Stimulated activated CD8-positive, alpha-beta memory T cell treated with anti-CD3 and anti-CD28 coated beads, Interleukin-12 subunit alpha, Interleukin-12 subunit beta, amount 100 ng/mL, for 4 hours (primary cell): ENCODE data around the gene SNHG17.
"Not testable (repeated sequence)": the region's sequence is repeated elsewhere in the genome, so short reads cannot be mapped to it uniquely, and the experiment has no call there.

ENCODE experiments used
- DNase-seq: peaks from one replicate; pipeline ENCODE4 v3.0.0-alpha.2; 2020; ENCODE audit warnings: low read depth

The SNHG17 gene

DNA sequence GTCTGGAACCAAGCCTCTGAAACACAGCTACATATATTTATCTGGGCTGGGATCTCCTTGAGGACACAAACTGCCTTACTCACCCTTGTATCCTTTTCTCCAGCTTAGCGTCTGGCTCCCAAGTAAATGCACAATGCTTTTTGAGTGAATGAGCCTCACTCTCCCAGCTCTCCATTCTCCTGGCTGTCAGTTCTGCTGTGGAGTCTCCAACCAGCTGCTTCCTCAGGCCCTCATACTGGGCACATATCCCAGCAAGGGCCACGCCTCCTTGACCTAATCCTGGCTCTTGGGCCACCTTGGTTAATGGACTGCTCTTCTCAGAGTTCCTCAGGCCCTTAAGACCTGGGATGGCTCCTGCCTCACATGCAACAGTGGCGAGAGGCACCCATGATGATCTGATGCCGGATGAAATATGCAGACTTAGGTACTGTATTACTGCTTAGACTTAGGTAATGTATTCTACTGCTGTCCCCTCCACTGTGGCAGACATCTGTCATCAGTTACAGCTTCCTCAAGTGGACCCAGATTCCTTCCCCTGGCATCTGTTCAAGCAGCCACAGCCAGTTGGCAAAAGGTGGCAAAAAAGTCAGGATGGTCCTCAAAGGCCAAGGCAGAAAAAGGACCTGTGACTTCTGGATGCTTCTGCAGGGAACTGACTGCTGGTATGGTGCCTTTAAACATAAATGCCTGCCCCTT, 16.5 kb downstream of the SNHG17 start:
- no peak for DNase-seq

DNA sequence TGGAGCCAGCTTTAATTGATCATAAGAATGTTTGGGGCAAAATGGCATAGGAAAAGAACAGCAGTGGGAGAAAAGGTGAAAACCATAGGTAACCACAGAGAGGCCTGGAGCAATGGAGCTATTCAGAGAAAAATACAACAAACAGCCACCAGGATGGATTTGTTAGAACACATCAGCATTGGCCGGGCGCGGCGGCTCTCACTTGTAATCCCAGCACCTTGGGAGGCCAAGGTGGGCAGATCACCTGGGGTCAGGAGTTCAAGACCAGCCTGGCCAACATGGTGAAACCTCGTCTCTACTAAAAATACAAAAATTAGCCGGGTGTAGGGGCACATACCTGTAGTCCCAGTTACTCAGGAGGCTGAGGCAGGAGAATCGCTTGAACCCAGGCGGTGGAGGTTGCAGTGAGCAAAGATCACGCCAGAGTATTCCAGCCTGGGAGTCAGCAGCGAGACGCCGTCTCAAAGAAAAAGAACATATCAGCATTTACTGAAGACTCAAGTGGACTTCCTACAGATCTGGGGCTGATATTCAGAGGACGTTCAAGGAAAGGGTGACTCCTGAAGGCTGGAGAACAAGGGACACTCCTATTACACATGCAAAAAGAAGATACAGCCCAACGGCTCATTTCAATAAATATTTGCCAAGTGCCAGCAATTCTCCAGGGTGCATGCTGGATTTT, 20.2 kb downstream of the SNHG17 start:
- DNase-seq, result no peak

DNA sequence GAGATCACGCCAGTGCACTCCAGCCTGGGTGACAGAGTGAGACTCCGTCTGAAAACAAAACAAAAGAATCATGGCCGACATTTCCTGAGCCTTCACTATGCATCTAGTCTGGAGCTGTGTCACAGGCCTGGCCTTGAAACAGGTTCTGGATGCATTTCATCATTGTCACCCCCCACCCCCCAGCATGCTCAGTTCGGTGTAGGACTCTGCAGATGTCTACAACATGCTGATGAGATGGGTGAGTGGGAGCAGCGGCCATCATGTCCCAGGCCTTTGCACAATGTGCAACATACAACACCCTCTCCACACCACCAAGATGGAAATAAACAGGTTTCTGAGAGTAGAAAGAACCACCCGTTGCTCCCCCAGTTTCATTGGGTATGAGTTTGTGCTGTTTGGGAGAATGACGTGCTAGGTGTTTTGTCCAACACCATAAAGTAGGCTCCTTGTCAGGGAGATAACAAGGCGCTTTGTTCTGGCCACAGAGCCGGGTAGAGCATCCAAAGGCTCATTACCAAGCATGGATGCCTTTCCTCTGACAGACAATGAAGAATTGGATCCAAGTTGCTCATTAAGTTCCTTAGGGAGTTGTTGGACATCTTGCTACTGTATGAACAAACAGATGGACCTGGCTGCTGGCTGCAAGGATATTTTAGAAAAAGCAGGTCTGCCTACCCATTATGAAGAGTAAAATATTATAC, 22.1 kb downstream of the SNHG17 start:
- no peak for DNase-seq

DNA sequence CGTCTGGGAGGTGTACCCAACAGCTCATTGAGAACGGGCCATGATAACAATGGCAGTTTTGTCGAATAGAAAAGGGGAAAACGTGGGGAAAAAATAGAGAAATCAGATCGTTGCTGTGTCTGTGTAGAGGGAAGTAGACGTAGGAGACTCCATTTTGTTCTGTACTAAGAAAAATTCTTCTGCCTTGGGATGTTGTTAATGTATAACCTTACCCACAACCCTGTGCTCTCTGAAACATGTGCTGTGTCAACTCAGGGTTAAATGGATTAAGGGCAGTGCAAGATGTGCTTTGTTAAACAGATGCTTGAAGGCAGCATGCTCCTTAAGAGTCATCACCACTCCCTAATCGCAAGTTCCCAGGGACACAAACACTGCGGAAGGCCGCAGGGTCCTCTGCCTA, 27.3 kb downstream of the SNHG17 start:
- DNase-seq, result not testable (repeated sequence)

DNA sequence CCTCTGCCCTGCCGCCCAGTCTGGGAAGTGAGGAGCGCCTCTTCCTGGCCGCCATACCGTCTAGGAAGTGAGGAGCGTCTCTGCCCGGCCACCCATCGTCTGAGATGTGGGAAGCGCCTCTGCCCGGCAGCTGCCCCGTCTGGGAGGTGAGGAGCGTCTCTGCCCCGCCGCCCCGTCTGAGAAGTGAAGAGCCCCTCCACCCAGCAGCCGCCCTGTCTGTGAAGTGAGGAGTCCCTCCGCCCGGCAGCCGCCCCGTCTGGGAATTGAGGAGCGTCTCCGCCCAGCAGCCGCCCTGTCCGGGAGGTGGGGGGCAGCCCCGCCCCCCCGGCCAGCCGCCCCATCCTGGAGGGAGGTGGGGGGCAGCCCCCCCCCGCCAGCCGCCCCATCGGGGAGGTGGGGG, 27.8 kb downstream of the SNHG17 start:
- DNase-seq, result no peak

DNA sequence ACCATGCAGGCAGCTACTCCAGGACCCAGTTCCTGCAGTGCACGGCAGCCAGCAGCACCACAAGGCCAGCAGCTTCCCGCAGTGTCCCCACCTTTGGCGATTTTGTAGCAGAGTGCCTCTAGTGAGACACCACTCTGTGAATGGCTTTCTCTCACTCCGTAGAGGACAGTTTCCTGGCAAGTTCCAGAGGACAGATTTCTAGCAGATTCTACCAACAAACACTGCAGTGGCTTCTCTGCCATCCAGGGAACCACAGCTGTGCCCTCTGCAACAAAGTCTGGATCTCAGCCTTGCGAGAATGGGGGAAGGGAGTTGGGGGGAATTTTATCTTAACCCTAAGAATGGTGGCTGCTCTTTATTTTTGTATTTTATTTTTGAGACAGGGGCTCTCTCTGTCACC, 28.7 kb downstream of the SNHG17 start:
- DNase-seq, result no peak

DNA sequence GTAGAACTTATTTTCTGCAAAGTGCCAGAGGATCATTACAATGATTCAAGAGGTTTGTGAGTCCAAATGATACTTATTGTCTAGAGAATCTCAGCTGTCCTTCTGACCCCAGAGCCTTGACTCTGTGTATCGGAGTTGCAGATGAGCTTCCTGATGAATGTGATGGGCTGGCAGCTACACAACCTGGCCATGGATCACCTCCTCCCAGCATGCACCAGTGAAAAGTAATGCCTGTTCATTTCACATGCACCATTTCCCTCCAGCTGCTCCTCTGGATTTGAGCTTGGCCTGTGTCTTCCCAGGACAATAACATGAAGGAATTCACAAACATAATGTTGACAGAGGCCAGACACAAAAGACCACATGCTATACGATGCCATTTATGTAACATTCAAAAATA, 30.0 kb downstream of the SNHG17 start:
- no peak for DNase-seq

DNA sequence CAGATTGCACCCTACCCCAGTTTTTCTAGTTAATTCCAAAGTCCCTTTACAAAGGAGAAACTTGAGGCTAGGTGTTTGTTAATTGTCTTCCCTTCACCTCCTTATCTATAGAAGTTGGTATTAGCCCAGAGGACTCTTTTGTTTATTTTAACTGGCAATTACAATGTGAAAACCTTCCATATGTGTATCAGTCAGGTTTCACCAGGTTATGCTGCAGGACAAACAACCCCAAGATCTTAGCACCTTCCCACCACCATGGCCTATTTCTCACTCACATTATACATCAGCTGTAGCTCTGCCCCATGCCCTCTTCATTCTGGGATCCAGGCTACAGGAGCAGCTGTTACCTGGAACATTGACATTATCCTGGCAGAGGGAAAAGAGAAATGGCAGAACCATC, 31.1 kb downstream of the SNHG17 start:
- no peak for DNase-seq

DNA sequence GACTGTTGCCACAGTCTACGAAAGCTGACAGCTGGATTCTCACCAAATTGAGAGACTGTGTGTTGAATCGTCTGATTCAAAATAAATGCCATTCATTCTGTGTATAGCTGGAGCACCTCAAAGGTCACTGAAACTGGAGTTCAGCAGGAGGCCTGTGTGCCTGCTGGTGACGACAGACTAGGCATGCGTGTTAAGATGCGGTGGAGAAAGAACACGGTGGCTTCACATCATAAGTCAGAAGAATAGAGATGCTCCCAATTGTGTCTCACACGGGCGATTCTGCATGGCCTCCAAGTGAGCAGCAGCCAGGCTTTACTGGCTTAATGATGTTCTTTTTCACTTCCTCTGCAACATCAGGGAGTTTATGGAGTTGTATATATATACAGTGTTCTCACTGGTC, 32.3 kb downstream of the SNHG17 start:
- no peak for DNase-seq

DNA sequence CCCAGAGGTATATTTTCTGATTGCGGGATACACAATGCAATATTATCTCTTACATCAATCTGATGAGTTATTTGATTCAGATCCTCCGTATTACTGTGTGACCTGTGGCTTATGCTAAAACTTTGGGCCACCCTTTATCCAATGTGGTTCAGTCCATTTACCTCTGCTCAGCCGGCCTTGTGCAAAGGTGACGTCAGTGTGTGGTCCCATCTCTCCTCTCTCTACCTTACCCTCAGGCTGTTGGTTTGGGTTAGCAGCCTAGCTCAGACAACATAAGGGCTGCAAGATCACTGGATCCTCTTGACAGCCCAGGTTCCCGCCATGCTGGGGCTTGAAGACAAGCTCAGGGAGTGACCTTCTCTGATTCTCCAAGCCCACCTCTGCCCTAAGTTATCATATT, 33.0 kb downstream of the SNHG17 start:
- DNase-seq, result no peak

DNA sequence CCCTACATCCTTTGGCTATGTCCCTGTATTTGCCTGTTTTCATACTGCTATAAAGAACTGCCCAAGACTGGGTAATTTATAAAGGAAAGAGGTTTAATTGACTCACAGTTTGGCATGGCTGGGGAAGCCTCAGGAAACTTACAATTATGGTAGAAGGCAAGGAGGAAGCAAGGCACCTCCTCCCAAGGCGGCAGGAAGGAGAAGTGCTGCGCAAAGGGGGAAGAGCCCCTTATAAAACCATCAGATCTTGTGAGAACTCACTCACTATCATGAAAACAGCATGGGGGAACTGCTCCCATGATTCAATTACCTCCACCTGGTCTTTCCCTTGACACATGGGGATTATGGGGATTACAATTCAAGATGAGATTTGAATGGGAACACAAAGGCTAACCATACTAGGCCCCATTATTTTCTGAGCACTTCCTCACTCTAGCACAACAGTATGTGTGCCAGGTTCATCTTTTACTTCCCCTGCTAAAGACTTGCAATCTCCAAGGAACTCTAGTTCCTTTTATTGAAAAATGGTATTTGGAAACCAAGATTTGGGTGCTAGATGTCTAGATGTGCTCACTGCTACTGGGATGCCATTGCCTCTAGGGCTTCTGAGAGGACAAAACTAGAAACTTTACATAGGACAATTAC, 39.3 kb downstream of the SNHG17 start:
- DNase-seq, result not testable (repeated sequence)

DNA sequence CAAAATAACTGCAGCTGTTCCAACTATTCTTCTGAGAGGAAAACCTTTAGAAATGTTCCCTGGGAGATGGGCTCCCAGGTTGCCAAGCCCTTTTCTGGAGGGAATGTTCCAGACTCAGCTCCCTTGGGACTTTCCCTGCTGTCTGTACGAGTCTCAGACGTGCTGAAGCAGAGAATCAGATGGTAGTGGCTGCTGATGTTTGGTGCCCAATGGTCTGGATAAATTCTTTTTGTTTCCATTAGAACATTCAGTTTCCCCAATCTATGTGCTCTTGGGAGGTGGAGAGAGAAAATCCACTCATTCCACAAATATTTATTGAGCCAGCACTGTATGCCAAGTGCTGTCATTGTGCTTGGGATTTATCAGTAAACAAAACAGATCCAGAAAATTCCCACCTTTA, 40.0 kb downstream of the SNHG17 start:
- no peak for DNase-seq

DNA sequence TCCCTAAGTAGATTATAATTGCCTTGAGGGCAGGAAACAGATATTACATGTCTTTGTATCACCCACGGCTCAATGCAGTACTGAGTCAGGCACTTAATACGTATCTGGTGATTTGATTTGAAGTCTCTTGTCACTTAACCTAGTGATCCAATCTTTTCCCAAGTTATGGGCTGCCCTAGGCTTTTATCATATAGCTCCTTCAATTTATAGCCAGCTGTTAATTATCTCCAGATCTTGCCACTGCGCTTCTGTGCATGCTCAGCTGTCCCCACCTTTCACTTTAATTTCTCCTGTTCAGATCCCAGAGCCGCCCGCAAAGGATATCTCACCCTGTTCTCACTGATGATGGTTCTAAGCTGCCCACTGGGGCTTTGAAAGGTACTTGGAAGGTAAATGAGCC, 41.9 kb downstream of the SNHG17 start:
- DNase-seq, result no peak

DNA sequence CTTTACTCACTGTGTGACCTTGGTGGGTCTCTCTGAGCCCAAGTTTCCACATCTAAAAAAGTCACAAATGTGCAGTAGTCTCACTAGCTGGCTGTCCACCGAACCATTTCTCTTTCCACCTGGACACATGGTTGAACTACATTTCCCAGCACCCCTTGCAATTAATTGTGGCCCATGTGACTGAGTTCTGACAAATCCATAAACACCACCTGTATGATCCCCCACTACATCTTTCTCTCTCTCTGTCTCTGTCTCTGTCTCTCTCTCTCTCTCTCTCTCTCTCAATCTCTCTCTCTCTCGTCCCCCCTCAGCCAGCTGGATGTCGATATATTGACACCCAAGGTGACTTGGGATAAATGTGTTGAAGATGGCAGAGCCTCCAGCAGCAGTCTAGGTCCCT, 42.8 kb downstream of the SNHG17 start:
- no peak for DNase-seq

DNA sequence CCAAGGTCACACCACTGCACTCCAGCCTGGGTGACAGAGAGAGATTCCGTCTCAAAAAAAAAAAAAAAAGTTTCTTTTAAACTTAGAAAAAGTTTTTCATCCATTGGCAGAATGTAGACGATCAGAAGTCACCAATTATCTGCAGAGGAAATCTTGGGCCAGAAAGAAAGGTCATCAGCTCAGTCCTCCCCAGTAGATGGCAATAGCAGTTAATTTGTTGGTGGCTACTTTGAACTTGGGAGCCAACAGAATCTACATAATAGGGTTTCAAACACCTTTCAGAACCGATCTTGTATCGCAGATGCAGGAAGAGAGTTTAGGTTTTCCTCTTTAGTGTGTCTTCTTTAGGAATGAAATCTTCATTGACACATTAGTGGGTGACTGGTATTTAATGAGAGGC, 47.2 kb downstream of the SNHG17 start:
- no peak for DNase-seq

DNA sequence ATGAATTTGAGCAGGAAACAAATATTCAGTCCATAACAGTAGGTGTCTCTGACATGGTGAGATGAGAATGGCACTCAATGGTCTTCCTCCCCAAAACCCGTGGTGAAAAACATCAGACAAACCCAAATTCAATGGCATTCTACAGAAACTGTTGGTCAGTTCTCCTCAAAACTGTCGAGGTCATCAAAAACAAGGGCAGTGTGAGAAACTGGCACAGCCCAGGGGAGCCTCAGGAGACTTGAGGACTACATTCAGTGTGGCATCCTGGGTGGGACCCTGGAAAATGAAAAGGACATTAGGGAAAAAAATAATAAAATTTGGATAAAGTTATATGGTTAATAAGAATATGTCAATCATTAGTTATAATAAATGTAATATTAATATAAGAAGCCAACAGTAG, 48.3 kb downstream of the SNHG17 start:
- no peak for DNase-seq

DNA sequence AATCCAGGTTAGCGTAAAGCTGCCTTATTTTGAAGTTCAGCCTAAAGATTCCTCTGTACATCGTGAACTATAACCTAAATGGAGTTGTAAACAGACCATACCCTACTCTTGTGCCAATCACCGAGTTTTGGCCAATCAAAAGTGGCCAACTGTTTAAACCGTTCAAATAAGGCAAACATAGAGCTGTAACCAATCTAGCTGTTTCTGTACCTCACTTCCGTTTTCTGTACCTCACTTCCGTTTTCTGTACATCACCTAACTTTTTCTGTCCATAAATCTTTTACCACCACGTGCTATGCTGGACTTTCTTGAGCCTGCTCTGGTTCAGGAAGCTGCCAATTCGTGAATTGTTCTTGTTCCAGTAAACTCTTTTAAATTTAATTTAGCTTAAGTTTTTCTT, 49.1 kb downstream of the SNHG17 start:
- DNase-seq, result no peak

DNA sequence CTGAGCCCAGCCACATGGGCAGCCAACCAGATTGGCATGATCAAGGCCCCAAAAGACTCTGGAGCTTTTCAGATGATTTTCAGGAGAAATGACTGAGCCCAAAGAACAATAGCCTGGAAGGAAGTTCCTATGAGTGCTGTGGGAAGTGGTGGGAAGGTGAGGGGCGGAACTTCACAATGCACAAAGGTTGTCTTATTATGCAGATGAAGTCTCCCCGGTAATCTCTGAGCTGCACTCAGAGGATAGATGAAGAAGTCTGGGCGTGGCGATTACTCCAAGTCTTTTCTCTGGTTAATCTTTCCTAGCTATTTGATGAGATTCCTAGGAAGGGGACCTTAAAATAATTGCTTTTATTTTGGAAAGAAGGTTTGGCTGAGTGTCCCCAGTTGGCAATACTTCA, 52.0 kb downstream of the SNHG17 start:
- DNase-seq, result no peak

DNA sequence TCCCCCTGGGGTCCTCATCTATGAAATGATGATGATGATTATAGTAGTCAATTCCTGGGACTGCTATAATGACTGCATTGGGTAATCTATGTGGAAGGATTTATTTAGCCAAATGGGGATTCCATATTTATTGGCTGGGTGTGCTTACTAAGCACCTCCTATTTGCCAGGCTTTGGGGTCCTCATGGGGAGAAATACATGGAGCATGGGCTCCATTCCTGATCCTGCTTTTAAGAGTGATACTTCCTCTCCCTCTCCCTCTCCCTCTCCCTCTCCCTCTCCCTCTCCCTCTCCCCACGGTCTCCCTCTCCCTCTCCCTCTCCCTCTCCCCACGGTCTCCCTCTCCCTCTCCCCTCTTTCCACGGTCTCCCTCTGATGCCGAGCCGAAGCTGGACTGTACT, 57.3 kb downstream of the SNHG17 start:
- not testable (repeated sequence) for DNase-seq

DNA sequence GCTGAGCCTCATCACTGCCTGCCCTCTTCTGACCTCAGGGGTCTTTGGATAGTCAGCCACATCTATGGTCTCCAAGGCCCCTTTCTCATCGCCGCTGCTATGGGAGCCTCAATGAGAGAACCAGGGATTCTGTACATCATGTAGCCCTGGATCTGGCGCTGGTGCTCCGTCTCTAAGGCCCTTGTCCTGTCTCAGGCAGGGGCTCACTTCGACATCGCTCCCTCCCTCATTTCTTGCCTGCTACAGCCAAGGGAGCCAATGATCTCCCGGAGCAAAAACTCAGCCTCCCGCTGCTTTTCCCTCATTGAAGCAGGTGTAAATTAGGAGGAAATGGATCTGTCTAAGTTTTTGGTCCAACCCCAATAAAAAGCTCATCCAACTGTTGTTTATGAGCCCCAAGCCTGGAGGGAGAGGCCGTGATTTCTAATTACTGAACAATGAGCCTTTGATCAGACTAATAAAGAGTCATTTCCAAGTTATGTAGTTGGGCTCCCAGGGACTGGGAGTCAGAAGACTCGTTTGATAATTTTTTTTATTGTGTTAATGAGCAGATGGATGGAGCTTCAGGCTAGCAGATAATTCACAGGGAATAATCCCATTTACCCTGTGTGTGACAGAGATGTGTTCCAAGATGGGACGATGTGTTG, 58.0 kb downstream of the SNHG17 start:
- DNase-seq, result no peak

DNA sequence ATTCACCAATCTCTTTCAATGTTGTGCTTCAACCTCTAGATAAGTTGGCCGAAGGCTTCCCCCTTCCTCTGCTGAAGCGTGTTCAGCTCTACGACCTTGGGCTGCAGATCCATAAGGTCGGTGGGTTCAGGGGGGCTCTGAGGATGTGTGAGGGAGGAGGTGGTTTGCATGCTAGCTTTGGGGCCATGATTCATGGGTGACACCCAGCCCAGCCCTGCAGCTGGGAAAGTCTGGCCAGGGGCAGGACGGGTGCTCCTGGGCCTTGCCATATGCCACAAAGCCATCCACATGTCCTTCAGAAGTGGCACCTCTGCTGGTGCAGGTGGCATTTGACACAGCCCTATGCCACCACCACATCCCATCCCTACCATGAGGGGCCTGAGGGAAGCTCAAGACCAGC, 61.2 kb downstream of the SNHG17 start:
- DNase-seq, result no peak

DNA sequence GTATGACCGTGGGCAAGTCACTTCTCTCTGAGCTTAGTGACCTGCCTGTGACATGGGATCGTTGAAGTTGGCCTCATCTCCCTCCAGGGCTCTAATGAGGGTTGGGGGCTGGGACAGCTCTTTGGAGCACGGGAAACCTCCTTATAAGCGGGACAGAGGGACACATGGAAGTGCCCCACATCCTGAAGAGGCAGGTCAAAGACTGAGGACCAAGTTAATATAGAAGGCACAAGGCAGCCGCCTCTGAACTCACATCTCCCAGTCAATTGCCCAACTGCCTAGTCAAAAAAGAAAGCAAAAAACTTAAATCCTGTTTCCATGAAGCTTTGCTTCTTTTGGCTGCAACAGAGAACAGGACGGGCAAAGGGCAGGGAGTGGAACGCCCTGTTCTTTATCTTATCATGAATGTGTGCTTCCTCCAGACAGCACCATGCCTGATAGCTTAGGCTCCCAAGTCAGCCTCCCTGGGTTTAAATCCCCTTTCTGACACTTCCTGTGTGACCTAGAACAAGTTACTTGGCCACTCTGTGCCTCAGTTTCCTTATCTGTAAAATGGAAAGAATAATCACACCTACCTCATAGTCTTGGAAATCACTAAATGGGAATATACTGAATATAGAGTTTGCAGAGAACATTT, 61.8 kb downstream of the SNHG17 start:
- no peak for DNase-seq
